SK-MEL-5 (cell line): ENCODE measurements around the gene AIG1. TPM values are rescaled to one million over a fixed set of nuclear protein-coding genes. Genes with fewer than 3 reads are reported as not detected.

Experiments used
- DNase-seq: peaks from one replicate; pipeline ENCODE4 v3.0.0-alpha.2; 2016; ENCODE audit warnings: low read depth, low spot score
- in situ Hi-C: cut with HindIII; loops from 2 replicates; pipeline ENCODE4 v1.10.0; 2016; ENCODE audit warnings: low sequenced_read_pairs, high pct_unique_total_duplicates, low pct_unique_long_range_greater_than_20kb
- total RNA-seq: library from RNA; depleted of rRNA; stranded (reverse); fragments of >200 nt; shearing (Covaris generic); gene quantifications from 2 replicates; pipeline ENCODE4 v1.2.3, GENCODE V29; 2014

AIG1 gene
- total RNA-seq, 1 experiment from 2014 or later, result 8.0 TPM

GRCh38 chr6:143110996-143111395 is 50.3 kb downstream of the AIG1 start:
- in situ Hi-C loops, result no loop called here
- no peak for DNase-seq

GRCh38 chr6:143111443-143111842 is 50.8 kb downstream of the AIG1 start:
- DNase-seq, result no peak
- in situ Hi-C loops, result no loop called here

GRCh38 chr6:143112084-143112768 is 51.5 kb downstream of the AIG1 start:
- in situ Hi-C loops, result no loop called here
- no peak for DNase-seq

- in situ Hi-C loops, result no loop called here
- DNase-seq, result no peak
Measured at GRCh38 chr6:143112837-143113236, 52.1 kb downstream of the AIG1 start.

GRCh38 chr6:143115728-143116127 is 55.0 kb downstream of the AIG1 start:
- in situ Hi-C loops, result no loop called here
- no peak for DNase-seq

- in situ Hi-C loops, result no loop called here
- no peak for DNase-seq
Measured at GRCh38 chr6:143117108-143117507, 56.4 kb downstream of the AIG1 start.

- DNase-seq, result no peak
- in situ Hi-C loops, result no loop called here
Measured at GRCh38 chr6:143119260-143119659, 58.6 kb downstream of the AIG1 start.

GRCh38 chr6:143123081-143123480 is 62.4 kb downstream of the AIG1 start:
- in situ Hi-C loops, result no loop called here
- no peak for DNase-seq

- in situ Hi-C loops, result no loop called here
- DNase-seq, result no peak
Measured at GRCh38 chr6:143123941-143124340, 63.3 kb downstream of the AIG1 start.

GRCh38 chr6:143125455-143125854 is 64.8 kb downstream of the AIG1 start:
- no peak for DNase-seq
- in situ Hi-C loops, result no loop called here

GRCh38 chr6:143125864-143126573 is 65.3 kb downstream of the AIG1 start:
- in situ Hi-C loops, result no loop called here

GRCh38 chr6:143126574-143126941 is 65.9 kb downstream of the AIG1 start:
- in situ Hi-C loops, result no loop called here
- no peak for DNase-seq

More at GRCh38 chr6:143125864-143126573, 65.3 kb downstream of the AIG1 start:
- DNase-seq, result no peak

- DNase-seq, result no peak
- in situ Hi-C loops, result no loop called here
Measured at GRCh38 chr6:143127941-143128680, 67.4 kb downstream of the AIG1 start.

- no peak for DNase-seq
- in situ Hi-C loops, result no loop called here
Measured at GRCh38 chr6:143128681-143129015, 68.0 kb downstream of the AIG1 start.

GRCh38 chr6:143130928-143131327 is 70.2 kb downstream of the AIG1 start:
- no peak for DNase-seq

GRCh38 chr6:143135325-143135724 is 74.6 kb downstream of the AIG1 start:
- in situ Hi-C loops, result no loop called here
- no peak for DNase-seq

More at GRCh38 chr6:143130928-143131327, 70.2 kb downstream of the AIG1 start:
- in situ Hi-C loops, result no loop called here

- DNase-seq, result no peak
- in situ Hi-C loops, result no loop called here
Measured at GRCh38 chr6:143135797-143136561, 75.3 kb downstream of the AIG1 start.

- DNase-seq, result no peak
- in situ Hi-C loops, result no loop called here
Measured at GRCh38 chr6:143136647-143137046, 76.0 kb downstream of the AIG1 start.
